T-helper 22 cell (primary cell): ENCODE measurements around the gene TP53AIP1.
"Not testable (repeated sequence)": the region's sequence is repeated elsewhere in the genome, so short reads cannot be mapped to it uniquely, and the experiment has no call there.

ENCODE experiments used
- DNase-seq: peaks from one replicate; pipeline ENCODE4 v3.0.0-alpha.2; 2020; ENCODE audit warnings: low read depth

TP53AIP1 gene

GRCh38 chr11:128925250-128925600, 17.4 kb downstream of the TP53AIP1 start:
- DNase-seq, result no peak

GRCh38 chr11:128924510-128925249, 18.0 kb downstream of the TP53AIP1 start:
- DNase-seq, result no peak

GRCh38 chr11:128924104-128924503, 18.6 kb downstream of the TP53AIP1 start:
- no peak for DNase-seq

- DNase-seq, result no peak
Measured at GRCh38 chr11:128921793-128922192, 20.9 kb downstream of the TP53AIP1 start.

GRCh38 chr11:128920666-128921065, 22.0 kb downstream of the TP53AIP1 start:
- no peak for DNase-seq

- not testable (repeated sequence) for DNase-seq
Measured at GRCh38 chr11:128919635-128920034, 23.0 kb downstream of the TP53AIP1 start.

- no peak for DNase-seq
Measured at GRCh38 chr11:128919216-128919615, 23.5 kb downstream of the TP53AIP1 start.

GRCh38 chr11:128917144-128917724, 25.4 kb downstream of the TP53AIP1 start:
- no peak for DNase-seq

- DNase-seq, result no peak
Measured at GRCh38 chr11:128916681-128917080, 26.0 kb downstream of the TP53AIP1 start.

- no peak for DNase-seq
Measured at GRCh38 chr11:128916037-128916572, 26.6 kb downstream of the TP53AIP1 start.

GRCh38 chr11:128915149-128915521, 27.5 kb downstream of the TP53AIP1 start:
- no peak for DNase-seq

GRCh38 chr11:128914216-128915148, 28.2 kb downstream of the TP53AIP1 start:
- DNase-seq, result no peak

- no peak for DNase-seq
Measured at GRCh38 chr11:128913806-128914205, 28.9 kb downstream of the TP53AIP1 start.

- no peak for DNase-seq
Measured at GRCh38 chr11:128911701-128912100, 31.0 kb downstream of the TP53AIP1 start.

GRCh38 chr11:128911239-128911638, 31.4 kb downstream of the TP53AIP1 start:
- no peak for DNase-seq

GRCh38 chr11:128910576-128910975, 32.1 kb downstream of the TP53AIP1 start:
- DNase-seq, result no peak

- DNase-seq, result no peak
Measured at GRCh38 chr11:128909438-128910125, 33.1 kb downstream of the TP53AIP1 start.

GRCh38 chr11:128908391-128909246, 34.1 kb downstream of the TP53AIP1 start:
- DNase-seq, result no peak

- no peak for DNase-seq
Measured at GRCh38 chr11:128907585-128907984, 35.1 kb downstream of the TP53AIP1 start.

- DNase-seq, result no peak
Measured at GRCh38 chr11:128906185-128907050, 36.3 kb downstream of the TP53AIP1 start.
